ENCODE results near the gene NDUFB7. TPM values are rescaled to one million over a fixed set of nuclear protein-coding genes. Genes with fewer than 3 reads are reported as not detected.

The NDUFB7 gene
- total and polyA plus RNA-seq, 2 experiments from 2014 or later: 289 to 463 TPM

- no peak overlapping the region for H3K27ac ChIP-seq (ENCODE audit: low read depth)
- Mint-ChIP-seq H3K4me3 (no peak overlapping the region), H3K27me3 (ENCODE audit: insufficient read depth, low read depth, poor library complexity) (peaks cover 21% of the 10 kb centered on the region), H3K9me3 (no peaks in the 10 kb centered on the region), H3K4me1 (peaks cover 13% of the 10 kb centered on the region), H3K36me3 (ENCODE audit: low read depth) (peaks cover 8% of the 10 kb centered on the region), H3K27ac (peak overlapping the region; percentile 70; the same call in 1 of the 2 replicates)
- peaks cover 38% of the 10 kb centered on the region for H3K79me2 ChIP-seq (replicated peaks; ENCODE audit: insufficient read depth)
- H3F3A ChIP-seq (replicated peaks; ENCODE audit: low read depth): peaks cover 3% of the 10 kb centered on the region; the same call in 1 of the 2 replicates
- H4K20me1 ChIP-seq (replicated peaks; ENCODE audit: insufficient read depth): peaks cover 10% of the 10 kb centered on the region; the same call in 1 of the 2 replicates
- no peak for TF ChIP-seq ETS1 (IDR thresholded peaks at IDR 0.05)
- TF ChIP-seq CREB1 (CRISPR knock-in tag; IDR thresholded peaks at IDR 0.05; ENCODE audit: low read depth): no peak
- no peak for TF ChIP-seq ZNF114 (CRISPR knock-in tag; IDR thresholded peaks at IDR 0.05)
- no peak for TF ChIP-seq STAT1 (IDR thresholded peaks at IDR 0.05; ENCODE audit: unreplicated experiment)
- TF ChIP-seq CTCF (conservative IDR thresholded peaks at IDR 0.05; ENCODE audit: low read depth in 2 of 2): no peak
- no peak for TF ChIP-seq EZH2phosphoT487 (IDR thresholded peaks at IDR 0.05; ENCODE audit: unreplicated experiment)
- no peak for TF ChIP-seq JUNB (IDR thresholded peaks at IDR 0.05; ENCODE audit: unreplicated experiment)
- no peak for TF ChIP-seq ZNF462 (CRISPR knock-in tag; IDR thresholded peaks at IDR 0.05)
- no peak for TF ChIP-seq REST (IDR thresholded peaks at IDR 0.05; ENCODE audit: unreplicated experiment)
- no peak for TF ChIP-seq POLR2AphosphoS5 (IDR thresholded peaks at IDR 0.05; ENCODE audit: low read depth)
- no peak for TF ChIP-seq EZH2 (IDR thresholded peaks at IDR 0.05; ENCODE audit: low read depth, unreplicated experiment)
- no peak for TF ChIP-seq NANOG (IDR thresholded peaks at IDR 0.05; ENCODE audit: borderline replicate concordance)
- no peak for TF ChIP-seq ZNF331 (CRISPR knock-in tag; IDR thresholded peaks at IDR 0.05; ENCODE audit: low read depth)
- H3K4me1 ChIP-seq (ENCODE audit: insufficient read depth): no peaks in the 10 kb centered on the region
- H3K27me3 ChIP-seq (ENCODE audit: insufficient read depth): no peaks in the 10 kb centered on the region
- no peaks in the 10 kb centered on the region; the same call in 1 of the 2 replicates for H3K36me3 ChIP-seq (ENCODE audit: insufficient read depth)
- DNase-seq (ENCODE audit: low spot score): no peak
- no peak overlapping the region for H3K4me3 ChIP-seq
- no peak for ATAC-seq
- no peaks in the 10 kb centered on the region for H3K9me2 ChIP-seq (ENCODE audit: insufficient read depth)
- no peak overlapping the region for H2AFZ ChIP-seq
- H3K4me2 ChIP-seq: no peak overlapping the region
These were observed 18.6 kb downstream of the NDUFB7 start for GRCh38 chr19:14553042-14553938.

Data from GM23338 (cell line).